GM10248 (cell line): ENCODE measurements around the gene TRAPPC12.

ENCODE experiments used
- CTCF ChIA-PET: fragments of 300-600 bp; sonication (Branson Sonifier 250); formaldehyde crosslinking; extraction: SDS; loops from one replicate; lab custom pipeline; 2021; ENCODE audit warnings: antibody characterized with exemption; lab: Yijun Ruan, JAX
- POLR2A ChIA-PET: fragments of 350-650 bp; sonication (Branson Sonifier 250); formaldehyde crosslinking; extraction: SDS; loops from one replicate; lab custom pipeline; 2020; ENCODE audit warnings: antibody characterized with exemption; lab: Yijun Ruan, JAX
- DNase-seq: peaks from one replicate; pipeline ENCODE4 v3.0.0; 2012; ENCODE audit errors: extremely low spot score
- CTCF ChIP-seq: IDR thresholded peaks from 2 replicates; pipeline ENCODE4 v1.5.1; 2012; ENCODE audit warnings: mild to moderate bottlenecking, low read depth; ENCODE audit errors: extremely low read depth, missing control alignments, control extremely low read depth

The TRAPPC12 gene

GRCh38 chr2:3379647-3380534 is at the start of gene TRAPPC12:
Gene TRAPPC12 (plus strand): TSS chr2:3379694. CDS start chr2:3387624, 7,930 bp downstream.
- ChIA-PET CTCF (interaction anchor here (0.9 to 4.7 kb wide), 8 partner anchors 15 to 83 kb away, joined by 3 to 22 read pairs (median 4); no protein-coding TSS in a partner anchor), POLR2A (interaction anchor here (0.6 kb wide), 1 partner anchor 15 kb away, joined by 3 read pairs; no protein-coding TSS in a partner anchor)
- DNase-seq: peak; percentile 91
- peak; percentile 51 for TF ChIP-seq CTCF

DNA sequence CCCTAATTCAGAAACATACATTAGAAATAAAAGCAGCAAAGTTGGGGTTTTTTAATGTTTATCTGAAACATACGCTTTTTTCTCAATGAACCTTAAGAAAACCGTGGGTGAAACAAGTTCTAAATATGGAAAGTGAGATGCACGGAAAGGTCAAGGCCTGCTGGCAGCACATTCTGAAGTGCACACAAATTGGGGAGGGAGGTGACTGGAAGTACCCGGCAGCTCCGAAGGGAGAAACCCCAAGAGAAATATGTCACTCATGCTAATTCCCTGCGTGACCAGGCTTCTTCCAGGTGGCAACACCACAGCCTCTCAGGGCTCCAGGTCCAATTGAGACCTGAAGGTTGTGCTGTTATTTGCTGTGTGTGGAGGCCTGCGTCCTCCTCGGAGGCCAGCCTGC is 47.4 kb upstream of the TRAPPC12 start:
- ChIA-PET POLR2A (no interaction called here), CTCF (no interaction called here)
- no peak for DNase-seq
- no peak for TF ChIP-seq CTCF

DNA sequence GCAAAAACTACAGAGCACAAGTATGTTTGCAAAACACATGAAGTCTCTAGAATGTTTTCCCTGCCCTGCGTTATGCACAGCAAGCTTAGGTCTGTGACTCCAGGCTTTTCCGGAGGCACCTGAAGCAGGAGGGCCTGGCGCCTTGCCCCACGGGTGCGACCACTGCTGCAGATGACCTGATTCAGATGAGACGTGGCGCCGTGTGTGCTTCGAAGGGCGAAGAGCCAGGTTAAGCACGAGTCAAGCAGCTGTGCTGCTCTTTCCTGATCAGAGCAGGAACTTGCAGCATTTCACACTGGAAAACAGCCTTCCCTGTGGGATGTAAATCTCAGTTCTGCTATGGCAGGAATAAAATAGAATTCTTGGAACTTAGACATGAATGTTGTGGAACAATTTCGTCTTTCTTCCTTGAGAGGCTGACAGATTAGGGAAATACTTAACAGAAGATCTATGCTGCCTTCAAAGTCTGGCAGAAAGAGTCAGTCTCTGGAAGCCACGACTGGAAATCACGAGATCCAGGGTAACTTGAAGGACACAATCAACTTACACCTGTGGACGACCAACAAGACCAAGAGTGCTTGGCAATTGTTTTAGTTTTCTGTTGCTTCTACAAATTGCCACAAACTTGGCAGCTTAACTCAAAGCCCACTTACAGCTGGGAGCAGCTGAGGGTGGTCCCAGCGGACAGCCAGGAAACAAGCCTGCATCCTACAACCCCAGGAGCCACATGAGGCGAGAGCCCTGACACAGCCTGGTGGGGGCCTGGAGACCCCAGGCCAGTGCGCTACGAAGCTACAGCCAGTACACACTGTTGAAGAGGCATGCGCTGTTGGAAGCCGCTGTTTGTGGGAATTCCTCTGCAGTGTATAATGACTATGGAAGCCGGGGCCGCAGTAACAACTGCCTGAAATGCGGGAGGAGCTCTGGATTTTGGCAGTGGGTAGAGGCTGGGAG is 44.8 kb upstream of the TRAPPC12 start:
- no peak for TF ChIP-seq CTCF
- no peak for DNase-seq
- POLR2A ChIA-PET: no interaction called here
- CTCF ChIA-PET: no interaction called here

- CTCF ChIA-PET: no interaction called here
- no peak for TF ChIP-seq CTCF
- DNase-seq: no peak
- POLR2A ChIA-PET: no interaction called here
These were observed 42.6 kb upstream of the TRAPPC12 start for GRCh38 chr2:3336844-3337243.

GRCh38 chr2:3338340-3338739 is 41.2 kb upstream of the TRAPPC12 start:
- POLR2A ChIA-PET: no interaction called here
- CTCF ChIA-PET: no interaction called here

More at GRCh38 chr2:3338340-3338739, 41.2 kb upstream of the TRAPPC12 start:
- TF ChIP-seq CTCF: no peak
- no peak for DNase-seq
